Spleen (tissue), 7 donors: Measurements from ENCODE around the gene GPT2.

ENCODE experiments used
- POLR2A ChIP-seq, 3 donors: fragments of 450-650 bp; IDR thresholded peaks; one replicate each; pipeline ENCODE4 v1.5.1; 2017; ENCODE audit warnings: antibody characterized with exemption in 3 of 3, mild to moderate bottlenecking in 1 of 3
- TF ChIP-seq, protein P1 (sequence below), 11 experiments: fragments of 200-600 bp in 7 of 11; fragments of 450-650 bp in 4 of 11; sonication (generic) in 4 of 11; IDR thresholded peaks in 8 of 11; conservative IDR thresholded peaks in 3 of 11; 1 replicate in 7 of 11; 2 replicates in 4 of 11; pipeline versions ENCODE4 v1.4.0 to v1.8.0; 2016 to 2021; ENCODE audit warnings: antibody characterized with exemption in 11 of 11, inconsistent platforms in 4 of 11, mild to moderate bottlenecking in 1 of 11
- donor health status: DM: no; HTN: no; CAD: no; lungs with moderate emphysema.
- donor health status: DM: no; HTN: no; CAD: no.
- donor health status: DM: no; HTN: no; CAD: no.

DNA sequence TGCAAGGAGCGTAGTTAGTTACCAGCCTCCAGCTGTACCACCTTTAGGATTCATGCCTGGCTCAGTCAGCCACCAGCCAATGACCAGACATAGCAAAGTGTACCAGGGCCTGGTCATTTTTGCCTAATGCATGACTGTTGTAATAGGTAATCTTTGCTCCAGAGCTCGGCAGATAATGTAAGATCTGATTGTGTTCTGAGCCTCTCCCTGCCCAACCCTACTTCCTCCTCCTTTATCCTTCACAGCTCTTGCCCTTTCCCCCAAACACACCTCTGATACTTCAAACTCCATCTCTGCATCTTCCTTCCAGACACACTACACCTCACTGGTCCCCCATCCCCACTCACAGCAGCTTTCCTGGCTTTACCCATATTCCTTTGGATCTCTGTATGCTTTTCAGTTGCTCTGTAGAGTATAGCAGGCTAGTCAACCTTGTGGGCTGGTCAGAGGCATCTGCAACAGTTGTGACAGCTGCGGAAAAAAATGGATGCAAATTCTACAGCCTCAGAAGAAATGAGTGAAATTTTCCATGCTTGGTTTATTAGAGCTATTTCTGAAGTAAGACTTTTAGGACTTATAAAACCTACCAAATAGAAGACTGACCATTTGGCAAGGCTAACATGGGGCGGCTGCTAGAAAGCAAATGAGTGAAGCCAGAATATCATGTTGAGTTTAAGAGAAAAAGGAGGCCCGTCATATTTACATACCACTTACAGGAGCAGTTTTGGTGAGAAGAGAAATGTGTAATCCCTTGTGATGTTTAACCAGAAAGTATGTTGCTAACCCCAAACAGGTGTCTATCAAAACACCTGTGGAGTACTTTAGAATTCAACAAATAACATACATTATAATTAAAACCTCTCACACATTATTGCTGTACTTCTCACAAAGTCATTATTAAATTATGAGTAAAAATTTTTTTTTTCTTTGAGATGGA lies 33.3 kb upstream of the GPT2 start:
- no peak for TF ChIP-seq POLR2A (IDR thresholded peaks at IDR 0.05)
- TF ChIP-seq, protein P1, sequence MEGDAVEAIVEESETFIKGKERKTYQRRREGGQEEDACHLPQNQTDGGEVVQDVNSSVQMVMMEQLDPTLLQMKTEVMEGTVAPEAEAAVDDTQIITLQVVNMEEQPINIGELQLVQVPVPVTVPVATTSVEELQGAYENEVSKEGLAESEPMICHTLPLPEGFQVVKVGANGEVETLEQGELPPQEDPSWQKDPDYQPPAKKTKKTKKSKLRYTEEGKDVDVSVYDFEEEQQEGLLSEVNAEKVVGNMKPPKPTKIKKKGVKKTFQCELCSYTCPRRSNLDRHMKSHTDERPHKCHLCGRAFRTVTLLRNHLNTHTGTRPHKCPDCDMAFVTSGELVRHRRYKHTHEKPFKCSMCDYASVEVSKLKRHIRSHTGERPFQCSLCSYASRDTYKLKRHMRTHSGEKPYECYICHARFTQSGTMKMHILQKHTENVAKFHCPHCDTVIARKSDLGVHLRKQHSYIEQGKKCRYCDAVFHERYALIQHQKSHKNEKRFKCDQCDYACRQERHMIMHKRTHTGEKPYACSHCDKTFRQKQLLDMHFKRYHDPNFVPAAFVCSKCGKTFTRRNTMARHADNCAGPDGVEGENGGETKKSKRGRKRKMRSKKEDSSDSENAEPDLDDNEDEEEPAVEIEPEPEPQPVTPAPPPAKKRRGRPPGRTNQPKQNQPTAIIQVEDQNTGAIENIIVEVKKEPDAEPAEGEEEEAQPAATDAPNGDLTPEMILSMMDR (IDR thresholded peaks at IDR 0.05 in 8 of 11, conservative IDR thresholded peaks at IDR 0.05 in 3 of 11): no peak
